WTC11 (cell line): ENCODE data around the gene RAB3D. TPM values are rescaled to one million over a fixed set of nuclear protein-coding genes. Genes with fewer than 3 reads are reported as not detected.

Source experiments
- ATAC-seq: fragments of 200-7000 bp; cut with Tn5 transposase; 2 replicates; pipeline ENCODE4 v1.10.0; 2021; ENCODE audit warnings: mild to moderate bottlenecking, moderate library complexity
- CTCF ChIA-PET: fragments of 300-600 bp; sonication (Branson Sonifier 250); formaldehyde crosslinking; loops from one replicate; lab custom pipeline; 2021; ENCODE audit warnings: antibody characterized with exemption; lab: Charles Lee
- POLR2A ChIA-PET: fragments of 350-600 bp; sonication (Branson Sonifier 250); formaldehyde crosslinking; loops from one replicate; lab custom pipeline; 2021; ENCODE audit warnings: antibody characterized with exemption; lab: Charles Lee
- DNase-seq: peaks from one replicate; pipeline ENCODE4 v3.0.0; 2021; ENCODE audit warnings: low spot score
- H3K27ac Mint-ChIP-seq: 2 replicates; pipeline ENCODE4 v1.8.0; 2021; ENCODE audit warnings: mixed read lengths
- H3K27me3 Mint-ChIP-seq: 2 replicates; pipeline ENCODE4 v1.8.0; 2021; ENCODE audit warnings: low read depth, mild to moderate bottlenecking, moderate library complexity, mixed read lengths
- H3K36me3 Mint-ChIP-seq: 2 replicates; pipeline ENCODE4 v1.8.0; 2021; ENCODE audit warnings: mixed read lengths
- H3K4me1 Mint-ChIP-seq: 2 replicates; pipeline ENCODE4 v1.8.0; 2022; ENCODE audit warnings: mixed read lengths
- H3K4me3 Mint-ChIP-seq: 2 replicates; pipeline ENCODE4 v1.8.0; 2021; ENCODE audit warnings: mild to moderate bottlenecking, moderate library complexity, mixed read lengths
- H3K9me3 Mint-ChIP-seq: 2 replicates; pipeline ENCODE4 v1.8.0; 2021; ENCODE audit warnings: mixed read lengths
- ATF1 ChIP-seq: sonication (generic); formaldehyde crosslinking; IDR thresholded peaks from 2 replicates; pipeline ENCODE4 v1.8.1; 2023; ENCODE audit warnings: mild to moderate bottlenecking, moderate library complexity, missing genetic modification reagents
- ELF4 ChIP-seq: sonication (generic); formaldehyde crosslinking; IDR thresholded peaks from 2 replicates; pipeline ENCODE4 v1.8.1; 2022; ENCODE audit warnings: low read depth, mild to moderate bottlenecking, moderate library complexity, missing genetic modification reagents
- EMX1 ChIP-seq: fragments of 250-450 bp; sonication (Bioruptor Pico); IDR thresholded peaks from 2 replicates; pipeline ENCODE4 v1.8.0; 2021; ENCODE audit warnings: mild to moderate bottlenecking
- ESRRA ChIP-seq: sonication (generic); formaldehyde crosslinking; IDR thresholded peaks from 2 replicates; pipeline ENCODE4 v1.8.1; 2022; ENCODE audit warnings: mild to moderate bottlenecking, missing genetic modification reagents, borderline replicate concordance
- GABPB1 ChIP-seq: sonication (generic); formaldehyde crosslinking; IDR thresholded peaks from 2 replicates; pipeline ENCODE4 v1.8.1; 2023; ENCODE audit warnings: mild to moderate bottlenecking, missing genetic modification reagents
- NFE2L1 ChIP-seq: sonication (generic); formaldehyde crosslinking; IDR thresholded peaks from 2 replicates; pipeline ENCODE4 v1.8.1; 2023; ENCODE audit warnings: missing genetic modification reagents
- NR2C2 ChIP-seq: sonication (generic); formaldehyde crosslinking; IDR thresholded peaks from 2 replicates; pipeline ENCODE4 v1.8.0; 2022; ENCODE audit warnings: mild to moderate bottlenecking, missing genetic modification reagents
- OVOL2 ChIP-seq: fragments of 250-450 bp; sonication (Bioruptor Pico); IDR thresholded peaks from 2 replicates; pipeline ENCODE4 v1.9.0; 2021; ENCODE audit warnings: mild to moderate bottlenecking, borderline replicate concordance
- SOX15 ChIP-seq: fragments of 250-450 bp; sonication (Bioruptor Pico); IDR thresholded peaks from 2 replicates; pipeline ENCODE4 v1.9.0; 2021; ENCODE audit warnings: mild to moderate bottlenecking
- TP53 ChIP-seq: sonication (generic); formaldehyde crosslinking; IDR thresholded peaks from 2 replicates; pipeline ENCODE4 v1.8.1; 2023; ENCODE audit warnings: mild to moderate bottlenecking, missing genetic modification reagents
- ZNF671 ChIP-seq: fragments of 250-450 bp; sonication (Bioruptor Pico); IDR thresholded peaks from 2 replicates; pipeline ENCODE4 v1.8.0; 2021; ENCODE audit warnings: mild to moderate bottlenecking
- total RNA-seq: library from RNA; stranded (reverse); gene quantifications from 3 replicates; pipeline ENCODE4 v1.2.3, GENCODE V29; 2021
- TF ChIP-seq, protein P1 (sequence below): sonication (generic); formaldehyde crosslinking; conservative IDR thresholded peaks from 2 replicates; pipeline ENCODE4 v1.8.1; 2023; ENCODE audit warnings: mild to moderate bottlenecking, low read depth, missing genetic modification reagents, moderate library complexity
- TF ChIP-seq, protein P2 (sequence below): sonication (generic); formaldehyde crosslinking; IDR thresholded peaks from 2 replicates; pipeline ENCODE4 v1.8.1; 2023; ENCODE audit warnings: mild to moderate bottlenecking, missing genetic modification reagents
- TF ChIP-seq, protein P3 (sequence below): sonication (generic); formaldehyde crosslinking; IDR thresholded peaks from 2 replicates; pipeline ENCODE4 v1.8.1; 2023; ENCODE audit warnings: mild to moderate bottlenecking, missing genetic modification reagents
- TF ChIP-seq, protein P4 (sequence below): sonication (generic); formaldehyde crosslinking; IDR thresholded peaks from 2 replicates; pipeline ENCODE4 v1.8.0; 2022; ENCODE audit warnings: mild to moderate bottlenecking, missing genetic modification reagents
- TF ChIP-seq, protein P5 (sequence below): fragments of 250-450 bp; sonication (Bioruptor Pico); conservative IDR thresholded peaks from 2 replicates; pipeline ENCODE4 v1.9.0; 2021; ENCODE audit warnings: mild to moderate bottlenecking

The RAB3D gene
- total RNA-seq, 1 experiment from 2014 or later = 18.9 TPM

DNA sequence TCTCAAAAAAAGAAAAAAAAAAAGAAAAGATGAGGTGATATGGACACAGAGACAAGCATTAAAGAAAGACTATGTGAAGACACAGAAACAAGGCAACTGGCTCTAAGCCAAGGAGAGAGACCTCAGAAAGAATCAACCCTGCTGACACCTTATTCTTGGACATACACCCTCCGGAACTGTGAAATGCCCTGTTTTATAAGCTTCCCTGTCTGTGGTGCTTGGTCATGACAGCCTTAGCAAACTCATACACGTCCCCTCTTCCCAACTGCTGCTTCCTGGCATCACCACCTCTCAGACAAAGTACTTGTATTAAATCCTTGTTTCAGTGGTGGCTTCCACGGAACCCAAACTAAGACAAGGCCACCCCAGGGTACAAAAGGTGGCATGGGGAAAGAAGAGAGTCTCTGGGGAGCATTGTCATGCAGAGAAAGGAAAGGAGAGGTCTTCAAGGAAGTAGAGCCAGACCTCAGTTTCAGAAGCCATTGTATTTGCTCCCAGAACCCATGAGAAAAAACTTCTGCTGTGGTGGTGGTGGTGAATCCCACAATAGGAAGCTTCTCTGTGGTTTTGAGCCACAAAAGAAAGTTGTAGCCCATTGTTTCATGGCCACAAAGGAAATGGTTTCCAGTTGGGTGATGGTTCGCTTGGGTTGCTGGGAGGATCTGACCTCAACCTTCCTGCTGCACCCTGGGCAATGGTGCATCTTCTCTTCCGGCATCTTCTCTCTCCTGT is 59.8 kb downstream of the RAB3D start:
- no peak overlapping the region for H3K27ac Mint-ChIP-seq
- no peak for DNase-seq
- ChIA-PET POLR2A (no interaction called here), CTCF (interaction anchor here (0.6 to 1.6 kb wide), 7 partner anchors 8 to 301 kb away, joined by 3 to 6 read pairs (median 3); no protein-coding TSS in a partner anchor)
- H3K4me1 Mint-ChIP-seq = peaks cover 6% of the 10 kb centered on the region
- peaks cover 9% of the 10 kb centered on the region for H3K36me3 Mint-ChIP-seq
- no peak for TF ChIP-seq ATF1
- TF ChIP-seq NFE2L1 = no peak
- TF ChIP-seq ZNF671 (CRISPR knock-in tag) = no peak
- TF ChIP-seq OVOL2 (CRISPR knock-in tag) = no peak
- TF ChIP-seq EMX1 = no peak
- TF ChIP-seq, protein P1, sequence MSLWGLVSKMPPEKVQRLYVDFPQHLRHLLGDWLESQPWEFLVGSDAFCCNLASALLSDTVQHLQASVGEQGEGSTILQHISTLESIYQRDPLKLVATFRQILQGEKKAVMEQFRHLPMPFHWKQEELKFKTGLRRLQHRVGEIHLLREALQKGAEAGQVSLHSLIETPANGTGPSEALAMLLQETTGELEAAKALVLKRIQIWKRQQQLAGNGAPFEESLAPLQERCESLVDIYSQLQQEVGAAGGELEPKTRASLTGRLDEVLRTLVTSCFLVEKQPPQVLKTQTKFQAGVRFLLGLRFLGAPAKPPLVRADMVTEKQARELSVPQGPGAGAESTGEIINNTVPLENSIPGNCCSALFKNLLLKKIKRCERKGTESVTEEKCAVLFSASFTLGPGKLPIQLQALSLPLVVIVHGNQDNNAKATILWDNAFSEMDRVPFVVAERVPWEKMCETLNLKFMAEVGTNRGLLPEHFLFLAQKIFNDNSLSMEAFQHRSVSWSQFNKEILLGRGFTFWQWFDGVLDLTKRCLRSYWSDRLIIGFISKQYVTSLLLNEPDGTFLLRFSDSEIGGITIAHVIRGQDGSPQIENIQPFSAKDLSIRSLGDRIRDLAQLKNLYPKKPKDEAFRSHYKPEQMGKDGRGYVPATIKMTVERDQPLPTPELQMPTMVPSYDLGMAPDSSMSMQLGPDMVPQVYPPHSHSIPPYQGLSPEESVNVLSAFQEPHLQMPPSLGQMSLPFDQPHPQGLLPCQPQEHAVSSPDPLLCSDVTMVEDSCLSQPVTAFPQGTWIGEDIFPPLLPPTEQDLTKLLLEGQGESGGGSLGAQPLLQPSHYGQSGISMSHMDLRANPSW (CRISPR knock-in tag) = no peak
- TF ChIP-seq, protein P2, sequence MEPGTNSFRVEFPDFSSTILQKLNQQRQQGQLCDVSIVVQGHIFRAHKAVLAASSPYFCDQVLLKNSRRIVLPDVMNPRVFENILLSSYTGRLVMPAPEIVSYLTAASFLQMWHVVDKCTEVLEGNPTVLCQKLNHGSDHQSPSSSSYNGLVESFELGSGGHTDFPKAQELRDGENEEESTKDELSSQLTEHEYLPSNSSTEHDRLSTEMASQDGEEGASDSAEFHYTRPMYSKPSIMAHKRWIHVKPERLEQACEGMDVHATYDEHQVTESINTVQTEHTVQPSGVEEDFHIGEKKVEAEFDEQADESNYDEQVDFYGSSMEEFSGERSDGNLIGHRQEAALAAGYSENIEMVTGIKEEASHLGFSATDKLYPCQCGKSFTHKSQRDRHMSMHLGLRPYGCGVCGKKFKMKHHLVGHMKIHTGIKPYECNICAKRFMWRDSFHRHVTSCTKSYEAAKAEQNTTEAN = no peak
- TF ChIP-seq NR2C2 (CRISPR knock-in tag) = no peak
- TF ChIP-seq TP53 (CRISPR knock-in tag) = no peak
- TF ChIP-seq SOX15 (CRISPR knock-in tag) = no peak
- TF ChIP-seq ELF4 (CRISPR knock-in tag) = no peak
- TF ChIP-seq ESRRA (CRISPR knock-in tag) = no peak
- TF ChIP-seq, protein P3, sequence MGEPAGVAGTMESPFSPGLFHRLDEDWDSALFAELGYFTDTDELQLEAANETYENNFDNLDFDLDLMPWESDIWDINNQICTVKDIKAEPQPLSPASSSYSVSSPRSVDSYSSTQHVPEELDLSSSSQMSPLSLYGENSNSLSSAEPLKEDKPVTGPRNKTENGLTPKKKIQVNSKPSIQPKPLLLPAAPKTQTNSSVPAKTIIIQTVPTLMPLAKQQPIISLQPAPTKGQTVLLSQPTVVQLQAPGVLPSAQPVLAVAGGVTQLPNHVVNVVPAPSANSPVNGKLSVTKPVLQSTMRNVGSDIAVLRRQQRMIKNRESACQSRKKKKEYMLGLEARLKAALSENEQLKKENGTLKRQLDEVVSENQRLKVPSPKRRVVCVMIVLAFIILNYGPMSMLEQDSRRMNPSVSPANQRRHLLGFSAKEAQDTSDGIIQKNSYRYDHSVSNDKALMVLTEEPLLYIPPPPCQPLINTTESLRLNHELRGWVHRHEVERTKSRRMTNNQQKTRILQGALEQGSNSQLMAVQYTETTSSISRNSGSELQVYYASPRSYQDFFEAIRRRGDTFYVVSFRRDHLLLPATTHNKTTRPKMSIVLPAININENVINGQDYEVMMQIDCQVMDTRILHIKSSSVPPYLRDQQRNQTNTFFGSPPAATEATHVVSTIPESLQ = no peak
- H3K9me3 Mint-ChIP-seq = peaks cover 14% of the 10 kb centered on the region
- peaks cover 12% of the 10 kb centered on the region for H3K27me3 Mint-ChIP-seq
- H3K4me3 Mint-ChIP-seq = no peak overlapping the region
- no peak for ATAC-seq

DNA sequence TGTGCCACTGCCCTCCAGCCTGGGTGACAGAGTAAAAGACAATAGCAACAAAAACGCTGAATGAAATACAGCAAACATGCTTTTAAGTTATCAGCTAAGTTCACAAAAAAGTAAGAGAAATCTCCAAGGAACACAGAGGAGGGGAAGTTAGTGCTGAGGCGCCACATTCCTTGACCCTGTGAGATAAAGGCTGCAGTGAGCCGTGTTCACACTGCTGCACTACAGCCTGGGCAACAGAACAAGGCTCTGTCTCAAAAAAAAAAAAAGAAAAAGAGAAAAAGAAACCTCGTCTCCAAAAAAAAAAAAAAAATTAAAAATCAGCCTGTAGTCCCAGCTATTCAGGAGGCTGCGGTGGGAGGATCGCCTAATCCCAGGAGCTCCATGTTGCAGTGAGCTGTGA is 60.8 kb downstream of the RAB3D start:
- Mint-ChIP-seq H3K27ac (no peak overlapping the region), H3K9me3 (peaks cover 14% of the 10 kb centered on the region), H3K36me3 (peaks cover 9% of the 10 kb centered on the region), H3K27me3 (peaks cover 12% of the 10 kb centered on the region), H3K4me1 (peaks cover 6% of the 10 kb centered on the region), H3K4me3 (no peak overlapping the region)
- DNase-seq (no peak), ATAC-seq (no peak)
- TF ChIP-seq, protein P4, sequence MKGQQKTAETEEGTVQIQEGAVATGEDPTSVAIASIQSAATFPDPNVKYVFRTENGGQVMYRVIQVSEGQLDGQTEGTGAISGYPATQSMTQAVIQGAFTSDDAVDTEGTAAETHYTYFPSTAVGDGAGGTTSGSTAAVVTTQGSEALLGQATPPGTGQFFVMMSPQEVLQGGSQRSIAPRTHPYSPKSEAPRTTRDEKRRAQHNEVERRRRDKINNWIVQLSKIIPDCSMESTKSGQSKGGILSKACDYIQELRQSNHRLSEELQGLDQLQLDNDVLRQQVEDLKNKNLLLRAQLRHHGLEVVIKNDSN = no peak
- ChIA-PET POLR2A (interaction anchor here (0.6 kb wide), 1 partner anchor 102 kb away, joined by 3 read pairs; no protein-coding TSS in a partner anchor), CTCF (interaction anchor here (1.2 to 1.6 kb wide), 3 partner anchors 11 to 35 kb away, joined by 3 to 6 read pairs (median 3); no protein-coding TSS in a partner anchor)

DNA sequence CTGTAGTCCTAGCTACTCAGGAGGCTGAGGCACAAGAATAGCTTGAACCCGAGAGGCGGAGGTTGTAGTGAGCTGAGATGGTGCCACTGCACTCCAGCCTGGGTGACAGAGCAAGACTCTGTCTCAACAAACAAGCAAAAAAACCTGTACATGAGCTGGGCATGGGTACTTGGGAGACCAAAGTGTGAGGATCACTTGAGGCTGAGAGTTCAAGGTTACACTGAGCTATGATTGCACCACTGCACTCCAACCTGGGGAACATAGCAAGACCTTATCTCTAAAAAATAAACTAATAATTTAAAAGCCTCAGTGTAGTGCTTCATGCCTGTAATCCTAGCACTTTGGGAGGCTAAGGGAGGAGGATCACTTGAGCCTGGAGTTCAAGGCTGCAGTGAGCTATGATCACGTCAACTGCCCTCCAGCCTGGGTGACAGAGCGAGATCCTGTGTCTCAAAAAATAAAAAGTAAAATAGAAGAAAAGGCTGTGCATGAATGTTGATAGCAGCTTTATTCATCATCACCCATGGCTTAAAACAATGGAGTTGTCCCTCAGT is 64.8 kb downstream of the RAB3D start:
- H3K27me3 Mint-ChIP-seq = peaks cover 12% of the 10 kb centered on the region
- TF ChIP-seq ELF4 (CRISPR knock-in tag) (no peak), GABPB1 (CRISPR knock-in tag) (peak; percentile 18; the same call in 1 of the 2 replicates)
- TF ChIP-seq, protein P5, sequence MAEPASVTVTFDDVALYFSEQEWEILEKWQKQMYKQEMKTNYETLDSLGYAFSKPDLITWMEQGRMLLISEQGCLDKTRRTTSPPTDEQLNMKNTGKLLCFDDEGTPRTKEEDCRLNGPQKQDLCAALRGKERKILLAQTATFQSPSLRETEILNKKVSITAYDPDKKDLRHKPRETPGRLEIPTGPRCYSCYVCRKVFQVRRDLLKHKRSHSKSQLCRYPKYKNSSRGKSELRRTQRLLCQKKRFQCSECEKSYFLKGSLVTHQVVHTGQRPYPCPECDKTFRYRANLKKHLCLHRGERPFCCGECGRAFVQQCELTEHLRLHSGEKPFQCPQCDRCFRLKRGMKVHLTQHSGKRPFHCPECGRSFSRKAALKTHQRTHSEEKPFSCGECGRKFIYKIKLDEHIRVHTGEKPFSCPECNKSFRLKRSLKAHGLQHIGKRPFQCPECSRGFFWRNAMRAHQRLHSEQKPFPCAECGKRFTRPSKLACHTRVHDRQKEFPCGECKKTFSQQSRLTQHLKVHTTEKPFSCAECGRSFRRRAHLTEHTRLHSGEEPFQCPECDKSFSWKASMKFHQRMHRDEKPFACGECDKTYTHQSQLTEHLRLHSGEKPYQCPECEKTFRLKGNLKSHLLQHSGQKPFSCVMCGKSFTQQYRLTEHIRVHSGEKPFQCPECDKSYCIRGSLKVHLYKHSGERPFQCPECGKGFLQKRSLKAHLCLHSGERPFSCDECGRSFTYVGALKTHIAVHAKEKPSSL = no peak
- DNase-seq (no peak), ATAC-seq (no peak)
- H3K9me3 Mint-ChIP-seq = peaks cover 12% of the 10 kb centered on the region
- no peak overlapping the region for H3K27ac Mint-ChIP-seq
- no peak overlapping the region for H3K4me3 Mint-ChIP-seq
- peaks cover 8% of the 10 kb centered on the region for H3K36me3 Mint-ChIP-seq
- ChIA-PET CTCF (interaction anchor here (0.6 to 2.1 kb wide), 6 partner anchors 10 to 1189 kb away, joined by 3 to 11 read pairs (median 4); partner anchors contain the start of genes DOCK6 and SHFL), POLR2A (interaction anchor here (0.5 kb wide), 1 partner anchor 309 kb away, joined by 4 read pairs; no protein-coding TSS in a partner anchor)
- peaks cover 6% of the 10 kb centered on the region for H3K4me1 Mint-ChIP-seq
